H1 (cell line): ENCODE data around the gene C1orf74. TPM values are rescaled to one million over a fixed set of nuclear protein-coding genes. Genes with fewer than 3 reads are reported as not detected.

Source experiments
- KDM4A ChIP-seq: IDR thresholded peaks from one replicate; pipeline ENCODE4 v1.7.1; 2012; ENCODE audit warnings: low read depth, mild to moderate bottlenecking, moderate library complexity, low read length, inconsistent platforms; ENCODE audit not compliant: severe bottlenecking
- polyA plus RNA-seq, 7 experiments: library from polyadenylated mRNA; depleted of rRNA in 3 of 7; stranded (reverse) in 5 of 7; unstranded in 2 of 7; fragments of >200 nt in 5 of 7; fragments of 200-250 nt in 2 of 7; gene quantifications; 1 replicate in 5 of 7; 2 replicates in 1 of 7; 4 replicates in 1 of 7; pipeline versions ENCODE4 v1.2.1 to v1.2.3, GENCODE V29; 2011 to 2013; ENCODE audit warnings: missing spikeins in 2 of 7, mixed read lengths in 2 of 7
- total RNA-seq: library from RNA; stranded (reverse); fragmentation: NEBNext Ultra II Directional; extraction: Animal tissue kit (Norgen Biotek cat#: 25700); gene quantifications from 2 replicates; pipeline ENCODE4 v1.2.1, GENCODE V29; 2021

The C1orf74 gene
- total and polyA plus RNA-seq, 2 of the 8 experiments (the other 6 are each of a cell fraction or from before 2014, with no cell fraction given), result 3.1 to 3.9 TPM

GRCh38 chr1:209777587-209777986, 6.8 kb downstream of the C1orf74 start (continued):
- no peak for TF ChIP-seq KDM4A
